Gastroesophageal sphincter (tissue), 3 donors: ENCODE measurements around the gene TRIP12.

ENCODE experiments used
- CTCF ChIP-seq, 4 experiments: fragments of 200-600 bp in 2 of 4; fragments of 450-650 bp in 2 of 4; sonication (generic) in 1 of 4; IDR thresholded peaks; one replicate each; pipeline ENCODE4 v1.5.1; 2017 to 2019; ENCODE audit warnings: antibody characterized with exemption in 4 of 4, mild to moderate bottlenecking in 2 of 4, moderate library complexity in 2 of 4
- POLR2A ChIP-seq, 2 donors: fragments of 450-650 bp; IDR thresholded peaks; one replicate each; pipeline ENCODE4 v1.6.1; 2017; ENCODE audit warnings: antibody characterized with exemption in 2 of 2, mild to moderate bottlenecking in 2 of 2, moderate library complexity in 1 of 2
- POLR2AphosphoS5 ChIP-seq: sonication (generic); formaldehyde crosslinking; IDR thresholded peaks from one replicate; pipeline ENCODE4 v1.6.1; 2017; ENCODE audit warnings: antibody characterized with exemption

- TF ChIP-seq CTCF (IDR thresholded peaks at IDR 0.05) (no peak), POLR2A (IDR thresholded peaks at IDR 0.05) (no peak), POLR2AphosphoS5 (no peak)
These were observed 195.9 kb downstream of the TRIP12 start for GRCh38 chr2:229725716-229726574.
